D721Med (cell line): Measurements from ENCODE around the gene TIGD1.

ENCODE experiments used
- DNase-seq: peaks from one replicate; pipeline ENCODE4 v3.0.0; 2011; ENCODE audit warnings: low spot score; ENCODE audit not compliant: insufficient read length
- FAIRE-seq: peaks from 2 replicates; lab custom pipeline; 2011; peaks lifted over from hg19 to GRCh38; lab: Jason Lieb, UNC
- TF ChIP-seq, protein P1 (sequence below): IDR thresholded peaks from 2 replicates; pipeline ENCODE4 v1.5.1; 2012; ENCODE audit warnings: mild to moderate bottlenecking, control low read depth; ENCODE audit not compliant: insufficient read depth; ENCODE audit errors: missing control alignments

TIGD1 gene

DNA sequence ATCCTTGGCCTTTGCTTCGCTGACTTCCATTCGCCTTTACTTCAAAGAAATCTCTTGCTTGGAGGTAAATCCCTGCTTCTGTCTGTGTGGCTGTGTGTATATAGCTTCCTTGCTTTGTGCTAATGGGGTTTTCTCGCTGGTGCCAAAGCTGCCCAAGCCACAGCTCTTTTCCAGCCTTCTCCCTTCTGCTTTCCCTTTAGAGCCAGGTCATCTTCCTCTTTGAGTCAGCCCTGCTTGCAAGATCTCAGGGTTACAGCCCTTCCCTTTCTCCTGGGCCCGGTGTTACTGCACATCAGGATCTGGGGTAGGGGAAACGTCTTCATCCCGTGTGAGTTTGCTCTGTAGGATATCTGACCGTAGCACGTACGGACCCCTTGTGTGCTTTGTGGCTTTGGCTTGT is 19.2 kb upstream of the TIGD1 start:
- FAIRE-seq: no peak
- DNase-seq: no peak
- TF ChIP-seq, protein P1, sequence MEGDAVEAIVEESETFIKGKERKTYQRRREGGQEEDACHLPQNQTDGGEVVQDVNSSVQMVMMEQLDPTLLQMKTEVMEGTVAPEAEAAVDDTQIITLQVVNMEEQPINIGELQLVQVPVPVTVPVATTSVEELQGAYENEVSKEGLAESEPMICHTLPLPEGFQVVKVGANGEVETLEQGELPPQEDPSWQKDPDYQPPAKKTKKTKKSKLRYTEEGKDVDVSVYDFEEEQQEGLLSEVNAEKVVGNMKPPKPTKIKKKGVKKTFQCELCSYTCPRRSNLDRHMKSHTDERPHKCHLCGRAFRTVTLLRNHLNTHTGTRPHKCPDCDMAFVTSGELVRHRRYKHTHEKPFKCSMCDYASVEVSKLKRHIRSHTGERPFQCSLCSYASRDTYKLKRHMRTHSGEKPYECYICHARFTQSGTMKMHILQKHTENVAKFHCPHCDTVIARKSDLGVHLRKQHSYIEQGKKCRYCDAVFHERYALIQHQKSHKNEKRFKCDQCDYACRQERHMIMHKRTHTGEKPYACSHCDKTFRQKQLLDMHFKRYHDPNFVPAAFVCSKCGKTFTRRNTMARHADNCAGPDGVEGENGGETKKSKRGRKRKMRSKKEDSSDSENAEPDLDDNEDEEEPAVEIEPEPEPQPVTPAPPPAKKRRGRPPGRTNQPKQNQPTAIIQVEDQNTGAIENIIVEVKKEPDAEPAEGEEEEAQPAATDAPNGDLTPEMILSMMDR: no peak

DNA sequence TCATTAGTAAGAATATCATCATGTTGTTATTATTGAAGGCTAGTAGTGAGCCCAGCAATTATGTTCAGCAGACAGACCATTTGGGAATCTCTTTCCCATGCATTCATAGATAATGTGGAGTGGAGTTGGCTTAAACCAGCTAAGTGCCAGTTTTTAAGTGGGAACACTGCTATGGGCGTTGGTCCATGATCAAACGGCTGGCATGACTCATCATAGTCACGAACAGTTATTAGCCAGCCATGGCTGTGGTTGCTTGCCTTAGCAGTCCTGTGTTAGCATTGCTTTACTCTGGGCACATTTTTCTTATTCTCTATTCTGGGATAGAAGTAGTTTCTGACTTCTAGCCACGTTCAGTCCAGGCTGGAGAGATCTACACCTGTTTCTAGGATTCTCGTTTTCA is 17.8 kb upstream of the TIGD1 start:
- FAIRE-seq (no peak), DNase-seq (no peak)
- TF ChIP-seq, protein P1: no peak

- FAIRE-seq (no peak), DNase-seq (no peak)
- TF ChIP-seq, protein P1: no peak
These were observed 17.4 kb upstream of the TIGD1 start for GRCh38 chr2:232567721-232568120.

- TF ChIP-seq, protein P1: no peak
- no peak for FAIRE-seq
- no peak for DNase-seq
These were observed 13.2 kb upstream of the TIGD1 start for GRCh38 chr2:232563580-232563979.

DNA sequence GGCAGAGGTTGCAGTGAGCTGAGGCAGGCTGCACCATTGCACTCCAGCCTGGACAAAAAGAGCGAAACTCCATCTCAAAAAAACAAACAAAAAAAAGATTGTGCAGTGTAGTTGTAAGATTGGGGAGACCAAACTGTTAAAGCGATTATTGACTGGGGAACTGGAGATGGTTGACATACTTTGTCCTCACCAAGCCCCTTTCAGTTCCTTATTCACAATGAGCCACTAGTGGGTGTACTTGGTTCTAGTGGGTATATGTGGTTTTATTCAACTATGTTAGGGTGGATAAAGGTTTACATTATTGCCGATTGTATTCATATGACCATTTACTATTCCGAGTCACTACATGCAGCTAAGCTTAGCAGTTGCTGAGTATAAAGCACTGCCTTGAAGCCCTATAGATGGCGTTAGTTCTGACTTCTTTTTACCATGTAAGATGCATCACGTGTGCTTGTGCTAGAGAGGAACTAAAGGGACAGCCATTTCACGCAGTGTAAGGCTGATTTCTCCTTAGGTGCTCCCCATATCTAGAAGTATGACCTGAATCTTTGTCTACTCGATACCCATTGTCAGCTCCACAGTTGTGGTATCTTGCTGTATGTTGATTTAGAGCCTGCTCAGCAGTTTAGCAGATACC is 12.3 kb upstream of the TIGD1 start:
- TF ChIP-seq, protein P1: no peak
- DNase-seq: no peak
- no peak for FAIRE-seq

DNA sequence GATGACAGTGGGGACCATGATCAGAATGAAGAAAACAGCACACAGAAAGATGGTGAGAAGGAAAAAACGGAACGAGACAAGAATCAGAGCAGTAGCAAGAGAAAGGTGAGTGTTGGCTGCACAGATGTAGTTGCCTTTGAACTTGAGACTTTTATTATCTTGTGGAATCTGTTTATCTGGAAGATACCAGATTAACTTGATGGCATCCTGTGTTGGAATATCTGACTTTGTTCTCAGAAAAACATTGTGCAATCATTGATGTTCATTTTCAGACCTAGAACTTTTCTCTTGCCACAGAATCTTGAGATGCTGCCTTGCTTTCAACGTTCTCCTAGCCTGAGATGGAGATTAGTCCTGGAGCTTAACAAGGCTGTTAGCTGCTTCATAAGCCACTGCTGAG is 6.1 kb upstream of the TIGD1 start:
- FAIRE-seq (no peak), DNase-seq (no peak)
- TF ChIP-seq, protein P1: no peak

DNA sequence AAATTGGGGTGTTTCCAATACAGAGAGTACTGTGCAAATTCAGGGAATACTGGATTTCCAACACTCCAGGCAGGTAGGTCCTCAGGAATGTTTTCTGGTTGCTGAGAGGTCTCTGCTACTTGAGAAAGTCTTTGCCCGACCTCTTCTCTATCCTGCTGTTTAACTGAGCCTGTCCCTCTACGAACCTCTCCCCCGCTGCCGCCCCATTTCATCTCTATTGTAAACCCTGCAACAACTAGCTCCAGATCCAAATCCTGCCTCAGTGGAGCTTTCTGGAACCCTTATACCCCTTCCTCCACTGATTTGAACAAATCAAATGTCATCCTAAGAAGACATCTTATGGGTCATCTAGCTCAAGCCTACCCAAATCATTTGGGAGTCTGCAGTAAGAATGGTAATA is 1.4 kb upstream of the TIGD1 start:
- no peak for FAIRE-seq
- TF ChIP-seq, protein P1: no peak

More for the DNA sequence above, 1.4 kb upstream of the TIGD1 start:
- no peak for DNase-seq
